HL-60 (cell line): Measurements from ENCODE around the gene HSPA12B.

Experiments used
- DNase-seq, 2 experiments: peaks; one replicate each; pipeline ENCODE4 v3.0.0-alpha.2; 2010 to 2020; ENCODE audit warnings: low read depth in 1 of 2, low spot score in 1 of 2
- H3K27ac ChIP-seq: fragments of 250-450 bp; sonication (Bioruptor Pico); replicated peaks from 2 replicates; pipeline ENCODE4 v1.5.1; 2020; ENCODE audit warnings: mild to moderate bottlenecking, moderate library complexity
- H3K27me3 ChIP-seq: fragments of 250-450 bp; sonication (Bioruptor Pico); 2 replicates; pipeline ENCODE4 v1.5.1; 2021; ENCODE audit warnings: mild to moderate bottlenecking, moderate library complexity; ENCODE audit not compliant: insufficient read depth, poor library complexity, severe bottlenecking
- H3K4me3 ChIP-seq: replicated peaks from 2 replicates; pipeline ENCODE4 v1.5.1; 2011; ENCODE audit warnings: mild to moderate bottlenecking, control low read depth, low read length; ENCODE audit not compliant: insufficient read depth
- GABPA ChIP-seq: IDR thresholded peaks from 2 replicates; pipeline ENCODE4 v1.6.1; 2012; ENCODE audit warnings: low read depth
- POLR2AphosphoS5 ChIP-seq: IDR thresholded peaks from 2 replicates; pipeline ENCODE4 v1.6.1; 2012; ENCODE audit warnings: low read depth
- SPI1 ChIP-seq: IDR thresholded peaks from 2 replicates; pipeline ENCODE4 v1.6.1; 2012; ENCODE audit warnings: low read depth, mild to moderate bottlenecking, borderline replicate concordance
- TF ChIP-seq, protein P1 (sequence below): IDR thresholded peaks from one replicate; pipeline ENCODE4 v1.5.1; 2011; ENCODE audit warnings: low read length, control low read depth, inconsistent platforms; ENCODE audit not compliant: insufficient read depth
- TF ChIP-seq, protein P2 (sequence below): IDR thresholded peaks from 2 replicates; pipeline ENCODE4 v1.6.1; 2012; ENCODE audit warnings: low read depth; ENCODE audit not compliant: insufficient replicate concordance

Gene HSPA12B

GRCh38 chr20:3759316-3759823 lies 26.9 kb downstream of the HSPA12B start:
- H3K4me3 ChIP-seq = no peak overlapping the region
- no peak for DNase-seq
- H3K27me3 ChIP-seq = no peaks in the 10 kb centered on the region
- TF ChIP-seq POLR2AphosphoS5 (no peak), SPI1 (no peak), GABPA (no peak)
- TF ChIP-seq, protein P1, sequence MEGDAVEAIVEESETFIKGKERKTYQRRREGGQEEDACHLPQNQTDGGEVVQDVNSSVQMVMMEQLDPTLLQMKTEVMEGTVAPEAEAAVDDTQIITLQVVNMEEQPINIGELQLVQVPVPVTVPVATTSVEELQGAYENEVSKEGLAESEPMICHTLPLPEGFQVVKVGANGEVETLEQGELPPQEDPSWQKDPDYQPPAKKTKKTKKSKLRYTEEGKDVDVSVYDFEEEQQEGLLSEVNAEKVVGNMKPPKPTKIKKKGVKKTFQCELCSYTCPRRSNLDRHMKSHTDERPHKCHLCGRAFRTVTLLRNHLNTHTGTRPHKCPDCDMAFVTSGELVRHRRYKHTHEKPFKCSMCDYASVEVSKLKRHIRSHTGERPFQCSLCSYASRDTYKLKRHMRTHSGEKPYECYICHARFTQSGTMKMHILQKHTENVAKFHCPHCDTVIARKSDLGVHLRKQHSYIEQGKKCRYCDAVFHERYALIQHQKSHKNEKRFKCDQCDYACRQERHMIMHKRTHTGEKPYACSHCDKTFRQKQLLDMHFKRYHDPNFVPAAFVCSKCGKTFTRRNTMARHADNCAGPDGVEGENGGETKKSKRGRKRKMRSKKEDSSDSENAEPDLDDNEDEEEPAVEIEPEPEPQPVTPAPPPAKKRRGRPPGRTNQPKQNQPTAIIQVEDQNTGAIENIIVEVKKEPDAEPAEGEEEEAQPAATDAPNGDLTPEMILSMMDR = no peak
- TF ChIP-seq, protein P2, sequence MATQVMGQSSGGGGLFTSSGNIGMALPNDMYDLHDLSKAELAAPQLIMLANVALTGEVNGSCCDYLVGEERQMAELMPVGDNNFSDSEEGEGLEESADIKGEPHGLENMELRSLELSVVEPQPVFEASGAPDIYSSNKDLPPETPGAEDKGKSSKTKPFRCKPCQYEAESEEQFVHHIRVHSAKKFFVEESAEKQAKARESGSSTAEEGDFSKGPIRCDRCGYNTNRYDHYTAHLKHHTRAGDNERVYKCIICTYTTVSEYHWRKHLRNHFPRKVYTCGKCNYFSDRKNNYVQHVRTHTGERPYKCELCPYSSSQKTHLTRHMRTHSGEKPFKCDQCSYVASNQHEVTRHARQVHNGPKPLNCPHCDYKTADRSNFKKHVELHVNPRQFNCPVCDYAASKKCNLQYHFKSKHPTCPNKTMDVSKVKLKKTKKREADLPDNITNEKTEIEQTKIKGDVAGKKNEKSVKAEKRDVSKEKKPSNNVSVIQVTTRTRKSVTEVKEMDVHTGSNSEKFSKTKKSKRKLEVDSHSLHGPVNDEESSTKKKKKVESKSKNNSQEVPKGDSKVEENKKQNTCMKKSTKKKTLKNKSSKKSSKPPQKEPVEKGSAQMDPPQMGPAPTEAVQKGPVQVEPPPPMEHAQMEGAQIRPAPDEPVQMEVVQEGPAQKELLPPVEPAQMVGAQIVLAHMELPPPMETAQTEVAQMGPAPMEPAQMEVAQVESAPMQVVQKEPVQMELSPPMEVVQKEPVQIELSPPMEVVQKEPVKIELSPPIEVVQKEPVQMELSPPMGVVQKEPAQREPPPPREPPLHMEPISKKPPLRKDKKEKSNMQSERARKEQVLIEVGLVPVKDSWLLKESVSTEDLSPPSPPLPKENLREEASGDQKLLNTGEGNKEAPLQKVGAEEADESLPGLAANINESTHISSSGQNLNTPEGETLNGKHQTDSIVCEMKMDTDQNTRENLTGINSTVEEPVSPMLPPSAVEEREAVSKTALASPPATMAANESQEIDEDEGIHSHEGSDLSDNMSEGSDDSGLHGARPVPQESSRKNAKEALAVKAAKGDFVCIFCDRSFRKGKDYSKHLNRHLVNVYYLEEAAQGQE = no peak
- H3K27ac ChIP-seq = no peak overlapping the region

GRCh38 chr20:3759884-3760283 lies 27.4 kb downstream of the HSPA12B start:
- TF ChIP-seq SPI1 (no peak), POLR2AphosphoS5 (no peak), GABPA (no peak)
- TF ChIP-seq, protein P1 = no peak
- TF ChIP-seq, protein P2 = no peak
- DNase-seq = no peak
- Histone ChIP-seq H3K4me3 (no peak overlapping the region), H3K27me3 (no peaks in the 10 kb centered on the region), H3K27ac (no peak overlapping the region)

DNA sequence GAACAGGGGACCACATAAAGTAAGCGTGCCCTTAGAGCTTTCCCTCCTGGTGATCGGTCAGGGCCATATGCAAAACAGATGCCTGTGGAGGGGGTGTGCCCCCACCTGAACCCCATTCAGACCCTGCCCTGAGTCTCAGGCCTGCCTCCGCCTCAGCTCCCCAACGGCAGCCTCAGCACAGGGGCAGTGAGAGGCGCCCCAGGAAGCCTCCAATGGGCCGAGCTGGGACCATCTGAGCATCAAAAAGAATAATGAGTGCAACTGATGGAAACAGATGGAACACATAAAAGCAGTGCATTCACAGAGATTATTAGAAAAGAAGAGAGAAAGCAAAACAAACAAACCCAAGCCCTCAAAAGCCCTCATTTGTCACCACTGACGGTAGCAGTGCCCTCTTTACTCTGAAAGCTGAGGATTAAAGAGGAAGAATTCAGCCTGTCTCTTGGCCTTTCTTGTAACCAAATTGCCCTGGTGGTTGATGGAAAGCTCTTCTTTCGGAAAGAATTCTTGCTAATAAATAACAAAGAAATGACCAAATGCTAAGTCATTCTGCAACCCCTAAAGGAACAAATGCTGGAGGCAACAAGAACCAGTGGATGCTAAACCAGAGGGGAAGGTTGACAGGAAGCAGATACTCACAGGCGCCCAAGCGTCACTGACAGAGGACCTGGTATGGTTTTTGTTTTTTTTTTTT lies 28.3 kb downstream of the HSPA12B start:
- DNase-seq = no peak
- no peak for TF ChIP-seq GABPA
- TF ChIP-seq, protein P1 = no peak
- TF ChIP-seq POLR2AphosphoS5 = no peak
- TF ChIP-seq SPI1 = no peak
- TF ChIP-seq, protein P2 = no peak
- Histone ChIP-seq H3K4me3 (no peak overlapping the region), H3K27ac (no peak overlapping the region), H3K27me3 (no peaks in the 10 kb centered on the region)
